HCT116 (cell line): ENCODE results near the gene NNAT. TPM values are rescaled to one million over a fixed set of nuclear protein-coding genes. Genes with fewer than 3 reads are reported as not detected.

ENCODE experiments used
- ATAC-seq: fragments of 200-7000 bp; cut with Tn5 transposase; 2 replicates; pipeline ENCODE4 v1.9.1; 2020; ENCODE audit warnings: mild to moderate bottlenecking, moderate library complexity
- BruUV-seq: library from RNA; stranded (reverse); fragments of 400-500 nt; replicated peaks from 2 replicates; lab custom pipeline; 2021; lab: Mats Ljungman, UMichigan
- CTCF ChIA-PET: fragments of 300-600 bp; sonication (Branson Sonifier 250); formaldehyde crosslinking; loops from one replicate; lab custom pipeline; 2021; ENCODE audit warnings: antibody characterized with exemption; lab: Charles Lee
- POLR2A ChIA-PET: fragments of 300-600, 350-600 bp; sonication (Branson Sonifier 250); formaldehyde crosslinking; loops from one replicate; lab custom pipeline; 2021; ENCODE audit warnings: antibody characterized with exemption; lab: Charles Lee
- RAD21 ChIA-PET, 2 experiments: fragments of 300-600 bp; sonication (Branson Sonifier 250); formaldehyde crosslinking; loops; one replicate each; lab custom pipeline; 2023; ENCODE audit warnings: low total read pairs in 2 of 2; ENCODE audit not compliant: uncharacterized antibody in 2 of 2, unreplicated experiment in 2 of 2, low non-redundant PET in 1 of 2; lab: Charles Lee
- DNase-seq: peaks from one replicate; pipeline ENCODE4 v3.0.0-alpha.2; 2010; ENCODE audit warnings: low read depth, low spot score
- H2AFZ ChIP-seq: fragments of 200-600 bp; shearing (Covaris generic), sonication (generic); 2 replicates; pipeline ENCODE4 v1.6.1; 2017; ENCODE audit warnings: low read depth, mixed run types, mixed read lengths, antibody characterized with exemption, low read length; ENCODE audit not compliant: poor library complexity, severe bottlenecking
- H3K27ac ChIP-seq: 2 replicates; pipeline ENCODE4 v1.5.1; 2012; ENCODE audit warnings: low read depth, low read length
- H3K27me3 ChIP-seq: fragments of 200-600 bp; sonication (generic); 2 replicates; pipeline ENCODE4 v1.6.1; 2016; ENCODE audit warnings: mixed run types, low read length, mixed read lengths; ENCODE audit not compliant: insufficient read depth
- H3K36me3 ChIP-seq, 2 experiments: fragments of 200-500 bp in 1 of 2; fragments of 200-600 bp in 1 of 2; sonication (Bioruptor generic) in 1 of 2; sonication (generic) in 1 of 2; 2 replicates each; pipeline versions ENCODE4 v1.5.1 to v1.6.1; 2014 to 2016; ENCODE audit warnings: low read length in 2 of 2, inconsistent platforms in 1 of 2, mixed read lengths in 1 of 2, mixed run types in 1 of 2; ENCODE audit not compliant: insufficient read depth in 2 of 2, control insufficient read depth in 1 of 2
- H3K4me1 ChIP-seq, 2 experiments: fragments of 200-600 bp in 1 of 2; sonication (generic) in 1 of 2; 2 replicates each; pipeline versions ENCODE4 v1.5.1 to v1.6.1; 2012 to 2017; ENCODE audit warnings: low read length in 2 of 2, inconsistent platforms in 1 of 2, mild to moderate bottlenecking in 1 of 2, mixed read lengths in 1 of 2, mixed run types in 1 of 2, moderate library complexity in 1 of 2; ENCODE audit not compliant: insufficient read depth in 2 of 2, control insufficient read depth in 1 of 2
- H3K4me2 ChIP-seq: fragments of 200-600 bp; sonication (generic); 2 replicates; pipeline ENCODE4 v1.6.1; 2017; ENCODE audit warnings: mixed run types, low read length, mixed read lengths
- H3K4me3 ChIP-seq, 2 experiments: fragments of 200-600 bp in 1 of 2; sonication (generic) in 1 of 2; replicated peaks in 1 of 2; 2 replicates each; pipeline ENCODE4 v1.5.1; 2011 to 2016; ENCODE audit warnings: low read length in 2 of 2, control low read depth in 1 of 2, low read depth in 1 of 2, mild to moderate bottlenecking in 1 of 2, mixed read lengths in 1 of 2, mixed run types in 1 of 2
- H3K79me2 ChIP-seq: fragments of 200-600 bp; sonication (generic); 2 replicates; pipeline ENCODE4 v1.6.1; 2017; ENCODE audit warnings: mild to moderate bottlenecking, mixed run types, low read length, moderate library complexity, mixed read lengths; ENCODE audit not compliant: insufficient read depth
- H3K9ac ChIP-seq: fragments of 200-600 bp; sonication (generic); 2 replicates; pipeline ENCODE4 v1.6.1; 2016; ENCODE audit warnings: low read length, mixed read lengths
- H3K9me2 ChIP-seq: fragments of 200-600 bp; sonication (generic), shearing (Covaris generic); 2 replicates; pipeline ENCODE4 v1.6.1; 2017; ENCODE audit warnings: mixed run types, mild to moderate bottlenecking, moderate library complexity; ENCODE audit not compliant: insufficient read depth
- H3K9me3 ChIP-seq, 2 experiments: fragments of 200-500 bp in 1 of 2; fragments of 200-600 bp in 1 of 2; sonication (Bioruptor generic) in 1 of 2; sonication (generic) in 1 of 2; 2 replicates each; pipeline ENCODE4 v1.6.1; 2014 to 2017; ENCODE audit warnings: low read length in 2 of 2, mixed read lengths in 2 of 2, inconsistent platforms in 1 of 2, low read depth in 1 of 2, mild to moderate bottlenecking in 1 of 2, mixed run types in 1 of 2, moderate library complexity in 1 of 2; ENCODE audit not compliant: control insufficient read depth in 1 of 2, insufficient read depth in 1 of 2
- H4K20me1 ChIP-seq: fragments of 200-600 bp; sonication (generic), shearing (Covaris generic); 2 replicates; pipeline ENCODE4 v1.6.1; 2017; ENCODE audit warnings: mixed run types, mild to moderate bottlenecking, moderate library complexity; ENCODE audit not compliant: insufficient read depth
- CBX3 ChIP-seq: IDR thresholded peaks from 2 replicates; pipeline ENCODE4 v1.6.1; 2012; ENCODE audit warnings: low read depth
- ELF1 ChIP-seq: IDR thresholded peaks from 2 replicates; pipeline ENCODE4 v1.6.1; 2012; ENCODE audit warnings: low read depth, borderline replicate concordance
- EZH2 ChIP-seq: fragments of 200-600 bp; sonication (generic); IDR thresholded peaks from 2 replicates; pipeline ENCODE4 v1.6.1; 2017; ENCODE audit warnings: antibody characterized with exemption, mixed run types
- EZH2phosphoT487 ChIP-seq: fragments of 200-600 bp; IDR thresholded peaks from 2 replicates; pipeline ENCODE4 v1.6.1; 2018; ENCODE audit warnings: antibody characterized with exemption, borderline replicate concordance
- FOSL1 ChIP-seq: IDR thresholded peaks from 2 replicates; pipeline ENCODE4 v1.6.1; 2012; ENCODE audit warnings: low read depth
- POLR2A ChIP-seq: IDR thresholded peaks from 2 replicates; pipeline ENCODE4 v1.7.0; 2011; ENCODE audit warnings: borderline replicate concordance; ENCODE audit not compliant: insufficient read depth, insufficient read length; ENCODE audit errors: extremely low read depth
- SIN3A ChIP-seq: IDR thresholded peaks from 2 replicates; pipeline ENCODE4 v1.6.1; 2012; ENCODE audit warnings: low read depth
- ZNF274 ChIP-seq: fragments of 200-500 bp; sonication (Bioruptor generic); IDR thresholded peaks from 2 replicates; pipeline ENCODE4 v1.6.1; 2014; ENCODE audit warnings: mild to moderate bottlenecking, low read depth, low read length, inconsistent platforms
- intact Hi-C: fragments of 100-400 bp; cut with micrococcal nuclease; formaldehyde crosslinking; loops from 2 replicates; pipeline ENCODE4 v1.10.0; 2022
- total RNA-seq: library from RNA; stranded (reverse); gene quantifications from one replicate; pipeline ENCODE4 v1.2.1, GENCODE V29; 2021; ENCODE audit not compliant: unreplicated experiment
- TF ChIP-seq, protein P1 (sequence below), 3 experiments: fragments of 200-600 bp in 1 of 3; sonication (generic) in 1 of 3; IDR thresholded peaks in 2 of 3; conservative IDR thresholded peaks in 1 of 3; 2 replicates each; pipeline ENCODE4 v1.5.1; 2012 to 2017; ENCODE audit warnings: low read depth in 2 of 3, low read length in 2 of 3, antibody characterized with exemption in 1 of 3, borderline replicate concordance in 1 of 3, control low read depth in 1 of 3, mild to moderate bottlenecking in 1 of 3, mixed read lengths in 1 of 3, mixed run types in 1 of 3, moderate library complexity in 1 of 3; ENCODE audit not compliant: insufficient read depth in 1 of 3
- TF ChIP-seq, protein P2 (sequence below): IDR thresholded peaks from 2 replicates; pipeline ENCODE4 v1.6.1; 2012
- TF ChIP-seq, protein P3 (sequence below): IDR thresholded peaks from 2 replicates; pipeline ENCODE4 v1.6.1; 2012

Gene NNAT
- total RNA-seq, 1 experiment from 2014 or later = not detected

DNA sequence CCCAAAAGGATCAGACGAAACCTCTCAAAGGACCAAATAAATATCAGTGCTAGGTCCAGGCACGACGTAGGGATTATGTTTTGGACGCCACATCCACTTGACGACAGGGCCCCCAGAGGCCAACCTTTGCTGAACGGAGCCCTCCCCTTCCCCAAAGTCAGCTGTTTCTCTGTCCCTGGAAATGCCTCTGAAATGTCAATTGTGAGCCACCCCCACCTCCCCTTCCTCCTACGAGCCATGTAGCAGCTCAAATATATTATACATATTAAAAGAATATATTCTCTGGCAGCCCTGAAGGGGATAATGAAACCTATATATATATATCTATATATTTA, 46.2 kb downstream of the NNAT start:
- RAD21 ChIA-PET = no interaction called here
- TF ChIP-seq, protein P1, sequence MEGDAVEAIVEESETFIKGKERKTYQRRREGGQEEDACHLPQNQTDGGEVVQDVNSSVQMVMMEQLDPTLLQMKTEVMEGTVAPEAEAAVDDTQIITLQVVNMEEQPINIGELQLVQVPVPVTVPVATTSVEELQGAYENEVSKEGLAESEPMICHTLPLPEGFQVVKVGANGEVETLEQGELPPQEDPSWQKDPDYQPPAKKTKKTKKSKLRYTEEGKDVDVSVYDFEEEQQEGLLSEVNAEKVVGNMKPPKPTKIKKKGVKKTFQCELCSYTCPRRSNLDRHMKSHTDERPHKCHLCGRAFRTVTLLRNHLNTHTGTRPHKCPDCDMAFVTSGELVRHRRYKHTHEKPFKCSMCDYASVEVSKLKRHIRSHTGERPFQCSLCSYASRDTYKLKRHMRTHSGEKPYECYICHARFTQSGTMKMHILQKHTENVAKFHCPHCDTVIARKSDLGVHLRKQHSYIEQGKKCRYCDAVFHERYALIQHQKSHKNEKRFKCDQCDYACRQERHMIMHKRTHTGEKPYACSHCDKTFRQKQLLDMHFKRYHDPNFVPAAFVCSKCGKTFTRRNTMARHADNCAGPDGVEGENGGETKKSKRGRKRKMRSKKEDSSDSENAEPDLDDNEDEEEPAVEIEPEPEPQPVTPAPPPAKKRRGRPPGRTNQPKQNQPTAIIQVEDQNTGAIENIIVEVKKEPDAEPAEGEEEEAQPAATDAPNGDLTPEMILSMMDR (IDR thresholded peaks at IDR 0.05 in 2 of 3, conservative IDR thresholded peaks at IDR 0.05 in 1 of 3; ENCODE audit: borderline replicate concordance in 1 of 3, insufficient read depth in 1 of 3, low read depth in 2 of 3, low read length in 2 of 3) = no peak
- TF ChIP-seq EZH2phosphoT487 (no peak), EZH2 (no peak), POLR2A (no peak), ELF1 (no peak), SIN3A (no peak), ZNF274 (no peak), FOSL1 (no peak), CBX3 (no peak)
- TF ChIP-seq, protein P2, sequence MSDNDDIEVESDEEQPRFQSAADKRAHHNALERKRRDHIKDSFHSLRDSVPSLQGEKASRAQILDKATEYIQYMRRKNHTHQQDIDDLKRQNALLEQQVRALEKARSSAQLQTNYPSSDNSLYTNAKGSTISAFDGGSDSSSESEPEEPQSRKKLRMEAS = no peak
- TF ChIP-seq, protein P3, sequence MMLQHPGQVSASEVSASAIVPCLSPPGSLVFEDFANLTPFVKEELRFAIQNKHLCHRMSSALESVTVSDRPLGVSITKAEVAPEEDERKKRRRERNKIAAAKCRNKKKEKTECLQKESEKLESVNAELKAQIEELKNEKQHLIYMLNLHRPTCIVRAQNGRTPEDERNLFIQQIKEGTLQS = no peak
- peaks cover 4 to 9% of the 10 kb centered on the region in 2 experiments; a peak in 1 of 4 replicates for H3K4me1 ChIP-seq
- H3K4me3 ChIP-seq = no peak overlapping the region
- POLR2A ChIA-PET = no interaction called here
- no peaks in the 10 kb centered on the region for H3K79me2 ChIP-seq
- no peak overlapping the region for H3K9ac ChIP-seq
- ATAC-seq (no peak), DNase-seq (no peak)
- no peak overlapping the region for H3K4me2 ChIP-seq
- CTCF ChIA-PET = interaction anchor here (1.0 kb wide), 1 partner anchor 426 kb away, joined by 3 read pairs; no protein-coding TSS in a partner anchor
- H3K27me3 ChIP-seq = peaks cover 53% of the 10 kb centered on the region
- no peaks in the 10 kb centered on the region for H3K36me3 ChIP-seq
- H2AFZ ChIP-seq = no peak overlapping the region
- BruUV-seq = no TSS peak
- H3K27ac ChIP-seq = no peak overlapping the region
- H3K9me3 ChIP-seq = no peaks in the 10 kb centered on the region
- no peaks in the 10 kb centered on the region for H4K20me1 ChIP-seq
- no peaks in the 10 kb centered on the region for H3K9me2 ChIP-seq
- intact Hi-C loops = loop anchor here (10.0 kb wide), 1 partner anchor 598 kb away; the partner anchor contains the start of gene TGM2
